Peyer's patch (tissue), 4 donors: ENCODE data around the gene CARD10.

ENCODE experiments used
- POLR2A ChIP-seq, 2 donors: fragments of 450-650 bp; IDR thresholded peaks; one replicate each; pipeline ENCODE4 v1.5.1; 2017; ENCODE audit warnings: antibody characterized with exemption in 2 of 2, mild to moderate bottlenecking in 2 of 2, moderate library complexity in 2 of 2
- TF ChIP-seq, protein P1 (sequence below), 6 experiments: fragments of 450-650 bp in 4 of 6; fragments of 200-600 bp in 2 of 6; sonication (generic) in 1 of 6; IDR thresholded peaks; one replicate each; pipeline ENCODE4 v1.5.1; 2017 to 2019; ENCODE audit warnings: antibody characterized with exemption in 6 of 6, mild to moderate bottlenecking in 3 of 6, moderate library complexity in 1 of 6

DNA sequence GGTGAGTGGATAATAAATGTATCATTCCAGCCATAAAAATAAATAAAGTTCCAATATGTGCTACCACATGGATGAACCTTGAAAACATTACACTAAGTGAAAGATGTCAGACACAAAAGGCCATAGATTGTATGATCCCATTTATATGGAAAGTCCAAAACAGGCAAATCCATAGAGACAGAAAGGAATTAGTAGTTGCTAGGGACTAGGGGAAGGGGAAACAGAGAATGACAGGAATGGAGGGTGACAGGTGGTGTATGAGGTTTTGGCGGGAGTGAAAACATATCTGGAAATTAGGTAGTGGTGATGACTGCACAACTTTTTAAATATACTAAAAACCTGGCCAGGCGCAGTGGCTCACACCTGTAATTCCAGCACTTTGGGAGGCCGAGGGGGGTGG, 15.2 kb upstream of the CARD10 start:
- TF ChIP-seq, protein P1, sequence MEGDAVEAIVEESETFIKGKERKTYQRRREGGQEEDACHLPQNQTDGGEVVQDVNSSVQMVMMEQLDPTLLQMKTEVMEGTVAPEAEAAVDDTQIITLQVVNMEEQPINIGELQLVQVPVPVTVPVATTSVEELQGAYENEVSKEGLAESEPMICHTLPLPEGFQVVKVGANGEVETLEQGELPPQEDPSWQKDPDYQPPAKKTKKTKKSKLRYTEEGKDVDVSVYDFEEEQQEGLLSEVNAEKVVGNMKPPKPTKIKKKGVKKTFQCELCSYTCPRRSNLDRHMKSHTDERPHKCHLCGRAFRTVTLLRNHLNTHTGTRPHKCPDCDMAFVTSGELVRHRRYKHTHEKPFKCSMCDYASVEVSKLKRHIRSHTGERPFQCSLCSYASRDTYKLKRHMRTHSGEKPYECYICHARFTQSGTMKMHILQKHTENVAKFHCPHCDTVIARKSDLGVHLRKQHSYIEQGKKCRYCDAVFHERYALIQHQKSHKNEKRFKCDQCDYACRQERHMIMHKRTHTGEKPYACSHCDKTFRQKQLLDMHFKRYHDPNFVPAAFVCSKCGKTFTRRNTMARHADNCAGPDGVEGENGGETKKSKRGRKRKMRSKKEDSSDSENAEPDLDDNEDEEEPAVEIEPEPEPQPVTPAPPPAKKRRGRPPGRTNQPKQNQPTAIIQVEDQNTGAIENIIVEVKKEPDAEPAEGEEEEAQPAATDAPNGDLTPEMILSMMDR (IDR thresholded peaks at IDR 0.05), result no peak
- TF ChIP-seq POLR2A (IDR thresholded peaks at IDR 0.05), result no peak
